ENCODE results near the gene PDE1C. TPM values are rescaled to one million over a fixed set of nuclear protein-coding genes. Genes with fewer than 3 reads are reported as not detected.

Gene PDE1C
- total RNA-seq, 4 donors from 2014 or later: 0.19 to 14.5 (median 2.9) TPM

DNA sequence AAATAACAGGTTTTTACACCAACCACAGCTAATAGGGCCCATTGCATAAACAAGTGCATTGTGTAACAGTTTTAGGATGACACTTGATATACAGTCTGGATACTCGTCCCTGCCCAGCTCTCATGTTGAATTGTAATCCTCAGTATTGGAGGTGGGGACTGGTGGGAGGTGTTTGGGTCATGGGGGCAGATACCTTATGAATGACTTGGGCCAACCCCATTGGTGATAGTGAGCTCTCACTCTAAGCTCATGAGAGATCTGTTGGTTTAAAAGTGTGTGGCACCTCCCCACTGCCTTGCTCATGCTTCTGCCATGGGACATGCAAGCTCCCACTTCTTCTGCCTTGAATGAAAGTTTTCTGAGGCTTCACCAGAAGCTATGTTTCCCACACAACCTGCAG, 136.7 kb downstream of the PDE1C start:
- H3K9me3 ChIP-seq: no peaks in the 10 kb centered on the region
- no peak for TF ChIP-seq POLR2A (IDR thresholded peaks at IDR 0.05)
- TF ChIP-seq, protein P1, sequence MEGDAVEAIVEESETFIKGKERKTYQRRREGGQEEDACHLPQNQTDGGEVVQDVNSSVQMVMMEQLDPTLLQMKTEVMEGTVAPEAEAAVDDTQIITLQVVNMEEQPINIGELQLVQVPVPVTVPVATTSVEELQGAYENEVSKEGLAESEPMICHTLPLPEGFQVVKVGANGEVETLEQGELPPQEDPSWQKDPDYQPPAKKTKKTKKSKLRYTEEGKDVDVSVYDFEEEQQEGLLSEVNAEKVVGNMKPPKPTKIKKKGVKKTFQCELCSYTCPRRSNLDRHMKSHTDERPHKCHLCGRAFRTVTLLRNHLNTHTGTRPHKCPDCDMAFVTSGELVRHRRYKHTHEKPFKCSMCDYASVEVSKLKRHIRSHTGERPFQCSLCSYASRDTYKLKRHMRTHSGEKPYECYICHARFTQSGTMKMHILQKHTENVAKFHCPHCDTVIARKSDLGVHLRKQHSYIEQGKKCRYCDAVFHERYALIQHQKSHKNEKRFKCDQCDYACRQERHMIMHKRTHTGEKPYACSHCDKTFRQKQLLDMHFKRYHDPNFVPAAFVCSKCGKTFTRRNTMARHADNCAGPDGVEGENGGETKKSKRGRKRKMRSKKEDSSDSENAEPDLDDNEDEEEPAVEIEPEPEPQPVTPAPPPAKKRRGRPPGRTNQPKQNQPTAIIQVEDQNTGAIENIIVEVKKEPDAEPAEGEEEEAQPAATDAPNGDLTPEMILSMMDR (IDR thresholded peaks at IDR 0.05): no peak
- no peaks in the 10 kb centered on the region for H3K27me3 ChIP-seq
- 54 to 57% methylated on average over 1 of the region's 1 CpG for WGBS, 2 donors
- intact Hi-C loops (cut with DNase I): no loop called here
- H3K36me3 ChIP-seq: no peaks in the 10 kb centered on the region
- H3K4me3 ChIP-seq: no peak overlapping the region
- peaks cover 0 to 10% (median 0%) of the 10 kb centered on the region in 3 donors for H3K4me1 ChIP-seq
- DNase-seq: no peak
- H3K27ac ChIP-seq: no peak overlapping the region

DNA sequence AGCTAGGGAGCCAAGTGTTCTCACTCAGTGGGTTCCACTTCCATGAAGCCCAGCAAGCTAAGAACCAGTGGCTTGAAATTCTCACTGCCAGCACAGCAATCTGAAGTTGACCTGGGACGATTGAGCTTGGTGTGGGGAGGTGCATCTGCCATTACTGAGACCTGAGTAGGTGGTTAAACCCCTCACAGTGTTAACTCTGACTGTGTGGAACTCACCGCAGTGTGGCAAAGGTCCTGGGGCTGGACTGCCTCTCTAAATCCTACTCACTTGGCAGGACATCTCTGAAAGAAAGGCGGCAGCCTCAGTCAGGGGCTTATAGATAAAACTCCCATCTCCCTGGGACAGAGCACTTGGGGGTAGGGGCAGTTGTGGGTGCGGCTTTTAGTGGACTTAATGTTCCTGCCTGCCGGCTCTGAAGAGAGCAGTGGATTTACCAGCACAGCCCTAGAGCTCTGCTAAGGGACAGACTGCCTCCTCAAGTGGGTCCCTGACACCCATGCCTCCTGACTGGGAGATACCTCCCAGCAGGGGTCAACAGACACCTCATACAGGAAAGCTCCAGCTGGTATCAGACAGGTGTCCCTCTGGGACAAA, 143.1 kb downstream of the PDE1C start:
- TF ChIP-seq POLR2A (IDR thresholded peaks at IDR 0.05): no peak
- TF ChIP-seq, protein P1 (IDR thresholded peaks at IDR 0.05): no peak
- Histone ChIP-seq H3K27me3 (no peaks in the 10 kb centered on the region), H3K9me3 (no peaks in the 10 kb centered on the region), H3K27ac (no peak overlapping the region), H3K4me1 (no peaks in the 10 kb centered on the region), H3K4me3 (no peak overlapping the region), H3K36me3 (no peaks in the 10 kb centered on the region)
- 66 to 87% methylated on average over 3 to 4 of the region's 5 CpGs for WGBS, 2 donors
- no peak for DNase-seq
- intact Hi-C loops (cut with DNase I): no loop called here

DNA sequence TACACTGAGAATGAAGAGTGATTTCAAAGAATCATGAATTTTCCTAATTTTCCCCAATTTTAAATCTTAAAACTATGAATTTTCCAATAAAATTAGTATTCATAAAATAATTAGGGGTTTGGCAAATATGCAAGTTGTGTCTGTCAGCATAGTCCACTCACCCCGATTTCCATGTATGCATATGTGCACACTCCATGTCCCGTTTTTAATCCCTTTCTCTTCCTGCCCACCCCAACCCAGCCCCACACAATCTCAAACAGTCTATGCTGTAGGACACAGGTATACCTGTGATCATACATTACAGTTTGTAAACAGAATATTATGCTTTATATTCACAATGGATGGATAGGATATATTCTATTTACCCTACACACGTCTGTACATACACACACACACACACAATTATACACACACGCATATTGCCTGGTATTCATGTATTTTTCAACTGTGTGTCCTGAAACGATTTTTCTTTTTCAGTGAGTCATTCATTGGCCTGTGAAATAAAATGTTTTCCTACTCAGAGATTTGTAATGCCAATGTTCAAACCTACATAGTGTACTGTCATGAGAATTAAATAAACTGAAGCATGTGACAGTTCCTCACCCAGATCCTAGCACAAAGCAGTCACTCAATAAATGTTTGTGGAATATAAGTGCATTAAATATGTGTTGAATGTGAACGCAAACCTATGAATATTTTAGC, 144.3 kb downstream of the PDE1C start:
- Histone ChIP-seq H3K9me3 (no peaks in the 10 kb centered on the region), H3K4me1 (no peaks in the 10 kb centered on the region), H3K4me3 (no peak overlapping the region), H3K27me3 (no peaks in the 10 kb centered on the region), H3K27ac (no peak overlapping the region), H3K36me3 (no peaks in the 10 kb centered on the region)
- 67 to 75% methylated on average over 6 of the region's 6 CpGs for WGBS, 2 donors
- intact Hi-C loops (cut with DNase I): no loop called here
- no peak for DNase-seq
- TF ChIP-seq POLR2A (IDR thresholded peaks at IDR 0.05): no peak
- TF ChIP-seq, protein P1 (IDR thresholded peaks at IDR 0.05): no peak

DNA sequence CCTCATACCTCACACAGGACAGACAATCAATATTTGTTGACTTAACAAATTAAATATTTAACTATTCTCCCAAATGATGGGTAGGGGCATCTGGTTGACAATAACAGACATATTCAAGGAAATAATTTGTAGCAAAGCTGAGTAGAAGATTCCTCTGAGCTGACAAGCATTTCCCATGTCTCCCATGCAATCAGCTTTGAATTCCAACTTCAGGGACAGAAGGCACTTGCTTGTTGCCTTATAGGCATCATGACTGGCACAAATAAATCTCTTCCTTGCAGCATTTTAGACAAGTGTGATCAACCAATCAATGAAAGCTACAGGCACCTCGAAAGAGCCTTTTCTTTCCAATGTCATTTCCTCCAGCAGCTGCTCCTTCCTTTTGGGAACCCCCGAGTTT, 146.0 kb downstream of the PDE1C start:
- intact Hi-C loops (cut with DNase I): no loop called here
- no peak overlapping the region for H3K27ac ChIP-seq
- H3K9me3 ChIP-seq: no peaks in the 10 kb centered on the region
- H3K4me1 ChIP-seq: no peaks in the 10 kb centered on the region
- WGBS, 2 donors: 33 to 53% methylated on average over 1 to 2 of the region's 2 CpGs
- no peak for DNase-seq
- H3K36me3 ChIP-seq: no peaks in the 10 kb centered on the region
- TF ChIP-seq, protein P1 (IDR thresholded peaks at IDR 0.05): no peak
- TF ChIP-seq POLR2A (IDR thresholded peaks at IDR 0.05): no peak
- H3K4me3 ChIP-seq: no peak overlapping the region
- H3K27me3 ChIP-seq: no peaks in the 10 kb centered on the region

DNA sequence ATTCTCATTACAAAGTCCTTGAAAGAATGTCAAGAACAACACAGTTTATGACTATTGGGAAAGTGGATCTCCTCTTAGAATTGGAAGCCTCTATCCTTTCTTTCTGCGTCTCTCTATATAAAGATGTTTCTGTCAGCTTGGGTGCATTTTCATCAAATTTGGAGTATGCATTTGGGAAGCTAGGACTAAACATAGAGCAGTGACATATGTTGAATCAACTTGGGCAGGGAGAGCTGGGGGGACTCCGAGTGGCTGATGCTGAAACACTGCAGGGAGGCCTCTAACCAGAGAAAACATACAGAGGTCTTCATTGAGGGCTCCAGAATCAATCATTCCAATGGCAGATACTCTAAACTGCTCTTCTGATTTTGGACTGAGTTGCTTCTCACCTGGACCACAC, 147.4 kb downstream of the PDE1C start:
- intact Hi-C loops (cut with DNase I): no loop called here

More for the DNA sequence above, 147.4 kb downstream of the PDE1C start:
- Histone ChIP-seq H3K36me3 (no peaks in the 10 kb centered on the region), H3K4me3 (no peak overlapping the region), H3K27me3 (no peaks in the 10 kb centered on the region), H3K9me3 (no peaks in the 10 kb centered on the region), H3K4me1 (no peaks in the 10 kb centered on the region), H3K27ac (no peak overlapping the region)
- DNase-seq: no peak
- 76 to 85% methylated on average over 2 of the region's 2 CpGs for WGBS, 2 donors
- TF ChIP-seq POLR2A (IDR thresholded peaks at IDR 0.05): no peak
- TF ChIP-seq, protein P1 (IDR thresholded peaks at IDR 0.05): no peak
